Sigmoid colon (tissue), 7 donors: Measurements from ENCODE around the gene SLC34A1. TPM values are rescaled to one million over a fixed set of nuclear protein-coding genes. Genes with fewer than 3 reads are reported as not detected.
"Not testable (repeated sequence)": the region's sequence is repeated elsewhere in the genome, so short reads cannot be mapped to it uniquely, and the experiment has no call there.

ENCODE experiments used
- DNase-seq: peaks from one replicate; pipeline ENCODE4 v3.0.0-alpha.2; 2019
- H3K27ac ChIP-seq, 4 donors: fragments of 200-600 bp; sonication (generic); one replicate each; pipeline ENCODE4 v1.5.1; 2016 to 2019; ENCODE audit warnings: mild to moderate bottlenecking in 1 of 4
- H3K27me3 ChIP-seq, 3 donors: fragments of 200-600 bp; sonication (generic); one replicate each; pipeline ENCODE4 v1.5.1; 2019; ENCODE audit warnings: mild to moderate bottlenecking in 1 of 3
- H3K36me3 ChIP-seq, 4 donors: fragments of 200-600 bp; sonication (generic); one replicate each; pipeline ENCODE4 v1.5.1; 2016 to 2019
- H3K4me1 ChIP-seq, 4 donors: fragments of 200-600 bp; sonication (generic); one replicate each; pipeline ENCODE4 v1.5.1; 2017 to 2019
- H3K4me3 ChIP-seq, 4 donors: fragments of 200-600 bp; sonication (generic); one replicate each; pipeline ENCODE4 v1.5.1; 2017 to 2019; ENCODE audit warnings: mild to moderate bottlenecking in 2 of 4, moderate library complexity in 1 of 4
- H3K9me3 ChIP-seq, 4 donors: fragments of 200-600 bp in 3 of 4; sonication (generic) in 3 of 4; one replicate each; pipeline versions ENCODE4 v1.5.1 to v1.6.1; 2013 to 2019
- EP300 ChIP-seq, 4 donors: sonication (generic); formaldehyde crosslinking; IDR thresholded peaks; one replicate each; pipeline ENCODE4 v1.6.1; 2017; ENCODE audit warnings: antibody characterized with exemption in 4 of 4
- POLR2A ChIP-seq, 2 donors: fragments of 450-650 bp; IDR thresholded peaks; one replicate each; pipeline ENCODE4 v1.6.1; 2016; ENCODE audit warnings: antibody characterized with exemption in 2 of 2, mild to moderate bottlenecking in 2 of 2, moderate library complexity in 2 of 2
- POLR2AphosphoS5 ChIP-seq, 4 donors: sonication (generic); formaldehyde crosslinking; IDR thresholded peaks; one replicate each; pipeline ENCODE4 v1.6.1; 2017; ENCODE audit warnings: antibody characterized with exemption in 4 of 4
- WGBS, 2 donors: extraction: QIAGEN DNeasy Blood & Tissue Kit; methylation state at CpG; one replicate each; pipeline ENCODE4 v1.1.7; 2013; 5-methylcytosine and 5-hydroxymethylcytosine counted together
- intact Hi-C: fragments of 100-400 bp; cut with DNase I; formaldehyde crosslinking; loops from one replicate; pipeline ENCODE4 v1.15.1; 2023
- polyA plus RNA-seq, 3 donors: library from polyadenylated mRNA; stranded (reverse); fragments of 200-250 nt; gene quantifications; one replicate each; pipeline ENCODE4 v1.2.3, GENCODE V29; 2013
- total RNA-seq, 4 donors: library from RNA; depleted of rRNA; stranded (reverse); fragments of >200 nt; gene quantifications; one replicate each; pipeline ENCODE4 v1.1.0, GENCODE V29; 2016
- TF ChIP-seq, protein P1 (sequence below), 4 experiments: fragments of 450-650 bp in 3 of 4; fragments of 200-600 bp in 1 of 4; IDR thresholded peaks; one replicate each; pipeline ENCODE4 v1.5.1; 2016 to 2019; ENCODE audit warnings: antibody characterized with exemption in 4 of 4, mild to moderate bottlenecking in 3 of 4, moderate library complexity in 2 of 4
- donor health status: healthy with polysubstance abuse.
- donor health status: Bipolar disorder and iron deficiency.
- donor health status: healthy.

The SLC34A1 gene
- total and polyA plus RNA-seq, 7 donors = 0.04 TPM; not detected in 6

DNA sequence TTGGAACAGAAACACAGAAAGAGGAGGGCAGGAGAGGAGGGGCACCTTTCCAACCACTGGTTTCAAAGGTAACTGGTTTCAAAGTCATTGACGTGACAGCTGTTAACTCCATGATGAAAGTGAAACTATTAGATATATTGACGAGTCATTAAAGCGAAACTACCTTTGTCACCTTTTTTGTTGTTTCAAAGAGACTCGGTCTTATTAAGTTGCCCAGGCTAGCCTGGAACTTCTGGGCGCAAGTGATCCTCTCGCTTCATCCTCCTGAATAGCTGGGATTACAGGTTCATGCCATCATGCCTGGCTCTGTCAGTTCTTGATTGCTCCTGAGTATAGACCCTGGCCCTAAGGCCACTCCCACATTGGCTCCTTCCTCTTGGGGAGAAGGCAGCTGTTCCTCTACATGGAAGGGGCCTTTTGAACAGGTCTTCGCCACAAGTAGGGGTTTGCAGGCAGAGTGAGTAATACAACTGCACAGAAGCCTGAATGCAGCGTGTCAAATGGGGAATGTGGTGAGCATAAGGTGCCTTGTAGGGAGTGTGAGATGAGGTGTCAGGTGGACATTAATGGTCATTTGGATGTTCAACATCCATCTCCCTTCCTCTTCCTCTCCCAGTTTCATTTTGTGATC lies 28.5 kb downstream of the SLC34A1 start:
- H3K4me3 ChIP-seq = no peak overlapping the region
- H3K27me3 ChIP-seq = no peaks in the 10 kb centered on the region
- intact Hi-C loops = no loop called here
- H3K27ac ChIP-seq = no peak overlapping the region
- WGBS, 2 donors = 66 to 72% methylated on average over 8 of the region's 8 CpGs
- no peaks in the 10 kb centered on the region for H3K9me3 ChIP-seq
- no peak for DNase-seq
- TF ChIP-seq, protein P1, sequence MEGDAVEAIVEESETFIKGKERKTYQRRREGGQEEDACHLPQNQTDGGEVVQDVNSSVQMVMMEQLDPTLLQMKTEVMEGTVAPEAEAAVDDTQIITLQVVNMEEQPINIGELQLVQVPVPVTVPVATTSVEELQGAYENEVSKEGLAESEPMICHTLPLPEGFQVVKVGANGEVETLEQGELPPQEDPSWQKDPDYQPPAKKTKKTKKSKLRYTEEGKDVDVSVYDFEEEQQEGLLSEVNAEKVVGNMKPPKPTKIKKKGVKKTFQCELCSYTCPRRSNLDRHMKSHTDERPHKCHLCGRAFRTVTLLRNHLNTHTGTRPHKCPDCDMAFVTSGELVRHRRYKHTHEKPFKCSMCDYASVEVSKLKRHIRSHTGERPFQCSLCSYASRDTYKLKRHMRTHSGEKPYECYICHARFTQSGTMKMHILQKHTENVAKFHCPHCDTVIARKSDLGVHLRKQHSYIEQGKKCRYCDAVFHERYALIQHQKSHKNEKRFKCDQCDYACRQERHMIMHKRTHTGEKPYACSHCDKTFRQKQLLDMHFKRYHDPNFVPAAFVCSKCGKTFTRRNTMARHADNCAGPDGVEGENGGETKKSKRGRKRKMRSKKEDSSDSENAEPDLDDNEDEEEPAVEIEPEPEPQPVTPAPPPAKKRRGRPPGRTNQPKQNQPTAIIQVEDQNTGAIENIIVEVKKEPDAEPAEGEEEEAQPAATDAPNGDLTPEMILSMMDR (IDR thresholded peaks at IDR 0.05) = no peak
- TF ChIP-seq POLR2AphosphoS5 (IDR thresholded peaks at IDR 0.05) = no peak
- TF ChIP-seq EP300 (IDR thresholded peaks at IDR 0.05) = no peak
- no peak for TF ChIP-seq POLR2A (IDR thresholded peaks at IDR 0.05)
- H3K4me1 ChIP-seq = peaks cover 0 to 6% (median 0%) of the 10 kb centered on the region in 4 donors
- H3K36me3 ChIP-seq = no peaks in the 10 kb centered on the region

DNA sequence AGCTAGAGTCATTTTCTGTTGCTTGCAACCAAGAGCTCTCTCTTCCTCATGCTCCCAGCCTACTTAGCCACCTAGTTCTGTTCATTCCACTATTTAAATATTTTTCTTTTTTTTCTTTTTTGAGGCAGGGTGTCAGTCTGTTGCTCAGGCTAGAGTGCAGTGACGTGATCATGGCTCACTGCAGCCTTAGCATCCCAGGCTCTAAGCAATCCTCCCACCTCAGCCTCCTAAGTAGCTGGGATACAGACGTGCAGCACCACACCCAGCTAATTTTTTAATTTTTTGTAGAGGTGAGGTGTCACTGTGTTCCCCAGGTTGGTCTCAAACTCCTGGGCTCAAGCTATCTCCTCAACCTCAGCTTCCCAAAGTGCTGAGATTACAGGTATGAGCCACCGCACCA lies 30.2 kb downstream of the SLC34A1 start:
- WGBS, 2 donors = 78 to 90% methylated on average over 3 of the region's 3 CpGs
- no peaks in the 10 kb centered on the region for H3K9me3 ChIP-seq
- no peaks in the 10 kb centered on the region for H3K27me3 ChIP-seq
- TF ChIP-seq, protein P1 (IDR thresholded peaks at IDR 0.05) = no peak
- TF ChIP-seq POLR2A (IDR thresholded peaks at IDR 0.05) (no peak), POLR2AphosphoS5 (IDR thresholded peaks at IDR 0.05) (no peak), EP300 (IDR thresholded peaks at IDR 0.05) (no peak)
- H3K36me3 ChIP-seq = no peaks in the 10 kb centered on the region
- no peak for DNase-seq
- peaks cover 0 to 6% (median 0%) of the 10 kb centered on the region in 4 donors for H3K4me1 ChIP-seq
- H3K27ac ChIP-seq = no peak overlapping the region
- intact Hi-C loops = no loop called here
- no peak overlapping the region for H3K4me3 ChIP-seq

DNA sequence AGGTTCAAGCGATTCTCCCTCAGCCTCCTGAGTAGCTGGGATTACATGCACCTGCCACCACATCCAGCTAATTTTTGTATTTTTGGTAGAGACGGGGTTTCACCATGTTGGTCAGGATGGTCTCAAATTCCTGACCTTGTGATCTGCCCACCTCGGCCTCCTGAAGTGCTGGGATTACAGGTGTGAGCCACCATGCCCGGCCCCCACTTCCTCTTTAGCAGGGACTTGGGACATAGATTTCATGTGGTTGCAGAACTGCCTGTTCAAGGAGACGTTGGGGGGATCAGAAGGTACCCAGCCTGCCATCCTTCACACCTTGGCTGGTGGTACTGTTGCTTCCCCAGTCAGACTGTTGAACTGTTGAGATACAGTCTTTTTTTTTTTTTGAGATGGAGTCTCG lies 32.8 kb downstream of the SLC34A1 start:
- DNase-seq, H3K27me3 ChIP-seq, H3K4me3 ChIP-seq, H3K36me3 ChIP-seq, H3K27ac ChIP-seq, intact Hi-C loops, H3K4me1 ChIP-seq, H3K9me3 ChIP-seq: not testable (repeated sequence)
- WGBS, 2 donors = 85 to 92% methylated on average over 6 of the region's 6 CpGs

DNA sequence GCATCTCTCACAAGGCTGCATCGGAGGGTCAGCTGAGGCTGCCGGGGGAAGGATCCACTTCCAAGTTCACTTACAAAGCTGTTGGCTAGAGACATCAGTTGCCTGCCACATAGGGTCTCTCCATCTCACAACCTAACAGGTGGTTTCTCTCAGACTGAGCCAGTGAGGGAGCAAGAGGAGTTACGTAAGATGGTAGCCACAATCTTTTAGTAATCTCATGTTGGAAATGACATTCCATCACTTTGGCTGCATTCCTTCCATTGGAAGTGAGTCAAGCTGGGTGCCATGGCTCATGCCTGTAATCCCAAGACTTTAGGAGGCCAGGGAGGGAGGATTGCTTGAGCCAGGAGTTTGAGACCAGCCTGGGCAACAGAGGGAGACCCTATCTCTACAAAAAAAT lies 34.8 kb downstream of the SLC34A1 start:
- H3K9me3 ChIP-seq = no peaks in the 10 kb centered on the region
- DNase-seq = no peak
- no peak overlapping the region for H3K4me3 ChIP-seq
- H3K36me3 ChIP-seq = no peaks in the 10 kb centered on the region
- intact Hi-C loops = no loop called here
- WGBS, 2 donors = 86 to 93% methylated on average over 3 of the region's 3 CpGs
- H3K27ac ChIP-seq = no peak overlapping the region
- H3K4me1 ChIP-seq = peaks cover 0 to 6% (median 0%) of the 10 kb centered on the region in 4 donors
- H3K27me3 ChIP-seq = no peaks in the 10 kb centered on the region
- TF ChIP-seq POLR2AphosphoS5 (IDR thresholded peaks at IDR 0.05) = no peak
- TF ChIP-seq, protein P1 (IDR thresholded peaks at IDR 0.05) = no peak
- TF ChIP-seq POLR2A (IDR thresholded peaks at IDR 0.05) = no peak
- TF ChIP-seq EP300 (IDR thresholded peaks at IDR 0.05) = no peak

DNA sequence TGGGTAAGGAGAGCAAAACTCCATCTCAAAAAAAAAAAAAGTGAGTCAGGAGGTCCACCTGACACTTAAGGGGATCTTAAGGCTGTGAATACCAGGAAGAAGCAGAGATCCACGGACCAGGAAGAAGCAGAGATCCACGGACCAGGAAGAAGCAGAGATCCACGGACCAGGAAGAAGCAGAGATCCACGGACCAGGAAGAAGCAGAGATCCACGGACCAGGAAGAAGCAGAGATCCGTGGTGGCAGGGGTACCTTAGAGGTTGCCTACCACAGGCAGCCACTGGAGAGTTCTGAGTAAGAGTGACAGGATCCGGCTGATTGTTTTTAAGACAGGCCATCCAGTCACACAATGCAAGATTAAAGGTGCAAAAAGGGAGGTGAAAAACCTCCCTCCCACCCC lies 36.2 kb downstream of the SLC34A1 start:
- WGBS, 2 donors = 29 to 73% methylated on average over 7 of the region's 7 CpGs
- intact Hi-C loops, H3K4me1 ChIP-seq, H3K27me3 ChIP-seq, DNase-seq, H3K27ac ChIP-seq, H3K36me3 ChIP-seq, H3K4me3 ChIP-seq, H3K9me3 ChIP-seq: not testable (repeated sequence)
